Karpas-422 (cell line): ENCODE measurements around the gene CLCA1. TPM values are rescaled to one million over a fixed set of nuclear protein-coding genes. Genes with fewer than 3 reads are reported as not detected.

Experiments
- DNase-seq: peaks from one replicate; pipeline ENCODE4 v3.0.0-alpha.2; 2015
- H2AFZ ChIP-seq: fragments of 200-600 bp; sonication (generic); 2 replicates; pipeline ENCODE4 v1.6.1; 2014; ENCODE audit warnings: antibody characterized with exemption, low read length, mixed read lengths
- H3K27ac ChIP-seq: fragments of 200-600 bp; sonication (generic); 2 replicates; pipeline ENCODE4 v1.5.1; 2014; ENCODE audit warnings: mild to moderate bottlenecking, low read length, moderate library complexity
- H3K27me3 ChIP-seq: fragments of 200-600 bp; sonication (generic); 2 replicates; pipeline ENCODE4 v1.6.1; 2014; ENCODE audit warnings: low read length, mixed read lengths
- H3K36me3 ChIP-seq: fragments of 200-600 bp; sonication (generic); 2 replicates; pipeline ENCODE4 v1.6.1; 2014; ENCODE audit warnings: low read length, mixed read lengths; ENCODE audit not compliant: insufficient read depth
- H3K4me1 ChIP-seq: fragments of 200-600 bp; sonication (generic); 2 replicates; pipeline ENCODE4 v1.6.1; 2014; ENCODE audit warnings: mild to moderate bottlenecking, low read length, mixed read lengths
- H3K4me2 ChIP-seq: fragments of 200-600 bp; sonication (generic); 2 replicates; pipeline ENCODE4 v1.6.1; 2014; ENCODE audit warnings: low read length, low read depth, mild to moderate bottlenecking; ENCODE audit not compliant: poor library complexity, severe bottlenecking
- H3K4me3 ChIP-seq: fragments of 200-600 bp; sonication (generic); 2 replicates; pipeline ENCODE4 v1.5.1; 2014; ENCODE audit warnings: mild to moderate bottlenecking, antibody characterized with exemption, low read length, mixed read lengths
- H3K79me2 ChIP-seq: fragments of 200-600 bp; sonication (generic); 2 replicates; pipeline ENCODE4 v1.6.1; 2014; ENCODE audit warnings: mild to moderate bottlenecking, low read length, mixed read lengths
- H3K9ac ChIP-seq: fragments of 200-600 bp; sonication (generic); 2 replicates; pipeline ENCODE4 v1.6.0; 2014; ENCODE audit warnings: low read length
- H3K9me2 ChIP-seq: fragments of 200-600 bp; sonication (generic), shearing (Covaris generic); replicated peaks from 2 replicates; pipeline ENCODE4 v1.6.0; 2014; ENCODE audit warnings: mild to moderate bottlenecking, low read length, moderate library complexity; ENCODE audit not compliant: insufficient read depth
- H3K9me3 ChIP-seq: fragments of 300-700, 200-600 bp; sonication (generic); 2 replicates; pipeline ENCODE4 v1.6.1; 2014; ENCODE audit warnings: low read length, mixed read lengths
- H4K20me1 ChIP-seq: fragments of 200-600 bp; sonication (generic); 2 replicates; pipeline ENCODE4 v1.6.1; 2014; ENCODE audit warnings: mild to moderate bottlenecking, antibody characterized with exemption, low read length, low read depth; ENCODE audit not compliant: insufficient read depth
- total RNA-seq: library from RNA; depleted of rRNA; stranded (reverse); fragments of >200 nt; shearing (Covaris generic); gene quantifications from 2 replicates; pipeline ENCODE4 v1.2.3, GENCODE V29; 2014; ENCODE audit warnings: low replicate concordance

CLCA1 gene
- total RNA-seq, 1 experiment from 2014 or later = not detected

GRCh38 chr1:86470859-86471258 lies 2.1 kb downstream of the CLCA1 start:
- H3K27ac ChIP-seq = no peak overlapping the region
- H3K9ac ChIP-seq = no peak overlapping the region
- H3K4me1 ChIP-seq = no peaks in the 10 kb centered on the region
- H3K9me3 ChIP-seq = no peaks in the 10 kb centered on the region
- no peaks in the 10 kb centered on the region for H4K20me1 ChIP-seq
- H3K4me3 ChIP-seq = no peak overlapping the region
- no peaks in the 10 kb centered on the region for H3K9me2 ChIP-seq
- no peak overlapping the region for H3K4me2 ChIP-seq
- H3K36me3 ChIP-seq = no peaks in the 10 kb centered on the region
- no peaks in the 10 kb centered on the region for H3K79me2 ChIP-seq
- H2AFZ ChIP-seq = no peak overlapping the region
- DNase-seq = no peak
- H3K27me3 ChIP-seq = no peaks in the 10 kb centered on the region

- H3K9me3 ChIP-seq = no peaks in the 10 kb centered on the region
- no peak overlapping the region for H3K4me2 ChIP-seq
- no peaks in the 10 kb centered on the region for H3K4me1 ChIP-seq
- no peaks in the 10 kb centered on the region for H4K20me1 ChIP-seq
- no peak overlapping the region for H3K27ac ChIP-seq
- no peak overlapping the region for H3K9ac ChIP-seq
- DNase-seq = no peak
- H3K27me3 ChIP-seq = no peaks in the 10 kb centered on the region
- no peaks in the 10 kb centered on the region for H3K36me3 ChIP-seq
- no peaks in the 10 kb centered on the region for H3K9me2 ChIP-seq
- no peak overlapping the region for H3K4me3 ChIP-seq
- H3K79me2 ChIP-seq = no peaks in the 10 kb centered on the region
- no peak overlapping the region for H2AFZ ChIP-seq
Measured at GRCh38 chr1:86471291-86471690, 2.6 kb downstream of the CLCA1 start.

GRCh38 chr1:86472152-86472551 lies 3.4 kb downstream of the CLCA1 start:
- Histone ChIP-seq H3K4me1 (no peaks in the 10 kb centered on the region), H3K4me3 (no peak overlapping the region), H3K4me2 (no peak overlapping the region), H2AFZ (no peak overlapping the region), H3K79me2 (no peaks in the 10 kb centered on the region), H3K9me3 (no peaks in the 10 kb centered on the region), H3K27ac (no peak overlapping the region), H3K27me3 (no peaks in the 10 kb centered on the region), H3K9me2 (no peaks in the 10 kb centered on the region), H3K9ac (no peak overlapping the region), H3K36me3 (no peaks in the 10 kb centered on the region), H4K20me1 (no peaks in the 10 kb centered on the region)
- DNase-seq = no peak

GRCh38 chr1:86472767-86473166 lies 4.0 kb downstream of the CLCA1 start:
- DNase-seq = no peak
- Histone ChIP-seq H4K20me1 (no peaks in the 10 kb centered on the region), H3K36me3 (no peaks in the 10 kb centered on the region), H3K4me2 (no peak overlapping the region), H3K79me2 (no peaks in the 10 kb centered on the region), H3K4me1 (no peaks in the 10 kb centered on the region), H2AFZ (no peak overlapping the region), H3K9me2 (no peaks in the 10 kb centered on the region), H3K9me3 (no peaks in the 10 kb centered on the region), H3K9ac (no peak overlapping the region), H3K4me3 (no peak overlapping the region), H3K27me3 (no peaks in the 10 kb centered on the region), H3K27ac (no peak overlapping the region)

GRCh38 chr1:86477256-86477655 lies 8.5 kb downstream of the CLCA1 start:
- H4K20me1 ChIP-seq = no peaks in the 10 kb centered on the region
- no peak for DNase-seq
- H2AFZ ChIP-seq = no peak overlapping the region
- H3K9me3 ChIP-seq = no peaks in the 10 kb centered on the region
- no peaks in the 10 kb centered on the region for H3K4me1 ChIP-seq
- H3K4me2 ChIP-seq = no peak overlapping the region
- no peak overlapping the region for H3K9ac ChIP-seq
- no peaks in the 10 kb centered on the region for H3K36me3 ChIP-seq
- no peaks in the 10 kb centered on the region for H3K27me3 ChIP-seq
- no peak overlapping the region for H3K4me3 ChIP-seq
- no peaks in the 10 kb centered on the region for H3K79me2 ChIP-seq
- no peak overlapping the region for H3K27ac ChIP-seq
- no peaks in the 10 kb centered on the region for H3K9me2 ChIP-seq

- H2AFZ ChIP-seq = no peak overlapping the region
- H3K27me3 ChIP-seq = no peaks in the 10 kb centered on the region
- H3K9ac ChIP-seq = no peak overlapping the region
- H3K4me1 ChIP-seq = no peaks in the 10 kb centered on the region
- H4K20me1 ChIP-seq = no peaks in the 10 kb centered on the region
- no peaks in the 10 kb centered on the region for H3K9me3 ChIP-seq
- no peak for DNase-seq
- H3K79me2 ChIP-seq = no peaks in the 10 kb centered on the region
- H3K9me2 ChIP-seq = no peaks in the 10 kb centered on the region
- H3K36me3 ChIP-seq = no peaks in the 10 kb centered on the region
- no peak overlapping the region for H3K27ac ChIP-seq
- H3K4me2 ChIP-seq = no peak overlapping the region
- H3K4me3 ChIP-seq = no peak overlapping the region
Measured at GRCh38 chr1:86477682-86478081, 9.0 kb downstream of the CLCA1 start.

GRCh38 chr1:86478416-86479156 lies 9.9 kb downstream of the CLCA1 start:
- Histone ChIP-seq H3K4me2 (no peak overlapping the region), H4K20me1 (no peaks in the 10 kb centered on the region), H3K79me2 (no peaks in the 10 kb centered on the region), H2AFZ (no peak overlapping the region), H3K4me3 (no peak overlapping the region), H3K36me3 (no peaks in the 10 kb centered on the region), H3K27ac (no peak overlapping the region), H3K4me1 (no peaks in the 10 kb centered on the region), H3K27me3 (no peaks in the 10 kb centered on the region), H3K9me3 (no peaks in the 10 kb centered on the region), H3K9me2 (no peaks in the 10 kb centered on the region), H3K9ac (no peak overlapping the region)
- DNase-seq = no peak

- Histone ChIP-seq H3K4me1 (no peaks in the 10 kb centered on the region), H3K4me2 (no peak overlapping the region), H3K79me2 (no peaks in the 10 kb centered on the region), H3K36me3 (no peaks in the 10 kb centered on the region), H3K27me3 (no peaks in the 10 kb centered on the region), H3K4me3 (no peak overlapping the region), H3K9me2 (no peaks in the 10 kb centered on the region), H3K9ac (no peak overlapping the region), H3K27ac (no peak overlapping the region), H2AFZ (no peak overlapping the region), H4K20me1 (no peaks in the 10 kb centered on the region), H3K9me3 (no peaks in the 10 kb centered on the region)
- no peak for DNase-seq
Measured at GRCh38 chr1:86481966-86482365, 13.2 kb downstream of the CLCA1 start.
